Kidney epithelial cell (primary cell): ENCODE data around the gene ADH4. TPM values are rescaled to one million over a fixed set of nuclear protein-coding genes. Genes with fewer than 3 reads are reported as not detected.

Source experiments
- DNase-seq: peaks from one replicate; pipeline ENCODE4 v3.0.0-alpha.2; 2010; ENCODE audit warnings: low read depth
- H3K27me3 ChIP-seq: 2 replicates; pipeline ENCODE4 v1.6.0; 2011; ENCODE audit warnings: low read length; ENCODE audit not compliant: control insufficient read depth, insufficient read depth
- H3K36me3 ChIP-seq: 2 replicates; pipeline ENCODE4 v1.5.1; 2011; ENCODE audit warnings: low read length; ENCODE audit not compliant: control insufficient read depth, insufficient read depth
- H3K4me3 ChIP-seq: 2 replicates; pipeline ENCODE4 v1.5.1; 2011; ENCODE audit warnings: low read depth, mild to moderate bottlenecking, control low read depth, low read length
- total RNA-seq: library from RNA; depleted of rRNA; stranded (reverse); fragments of >200 nt; gene quantifications from 2 replicates; pipeline ENCODE4 v1.2.3, GENCODE V29; 2015
- TF ChIP-seq, protein P1 (sequence below): IDR thresholded peaks from 2 replicates; pipeline ENCODE4 v1.5.1; 2011; ENCODE audit warnings: mild to moderate bottlenecking, moderate library complexity, low read length, control low read depth, inconsistent platforms; ENCODE audit not compliant: insufficient read depth, poor library complexity, severe bottlenecking

ADH4 gene
- total RNA-seq, 1 donor from 2014 or later = not detected

DNA sequence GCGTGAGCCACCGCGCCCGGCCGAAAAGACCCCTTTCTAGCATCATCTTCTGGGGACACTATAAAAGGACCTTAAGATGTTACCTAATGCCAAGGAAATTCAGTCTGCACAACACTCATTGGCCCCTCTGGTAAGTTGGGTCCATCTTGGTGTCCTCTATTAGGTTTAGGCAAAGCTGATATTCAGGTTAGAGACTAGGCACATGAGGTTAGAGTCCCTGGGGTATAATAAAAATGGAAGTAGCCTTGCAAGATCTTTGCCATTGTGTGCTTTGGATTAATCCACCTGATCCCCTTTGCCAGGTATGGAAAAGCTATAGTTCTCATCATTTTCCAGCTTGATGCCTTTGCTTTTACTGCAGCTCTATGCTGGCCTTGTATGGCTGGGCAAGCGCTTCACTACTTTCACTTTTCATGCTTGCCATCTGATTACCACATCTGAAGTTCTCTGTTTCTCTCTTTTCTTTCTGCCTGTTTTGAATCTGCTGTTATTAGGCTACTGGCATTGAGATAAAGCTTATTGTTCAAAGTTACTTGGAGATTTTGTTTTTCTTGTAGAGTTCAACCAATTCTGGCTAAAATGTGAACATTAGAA lies 5.4 kb upstream of the ADH4 start:
- no peak for DNase-seq
- Histone ChIP-seq H3K36me3 (no peaks in the 10 kb centered on the region), H3K27me3 (no peaks in the 10 kb centered on the region), H3K4me3 (no peak overlapping the region)
- TF ChIP-seq, protein P1, sequence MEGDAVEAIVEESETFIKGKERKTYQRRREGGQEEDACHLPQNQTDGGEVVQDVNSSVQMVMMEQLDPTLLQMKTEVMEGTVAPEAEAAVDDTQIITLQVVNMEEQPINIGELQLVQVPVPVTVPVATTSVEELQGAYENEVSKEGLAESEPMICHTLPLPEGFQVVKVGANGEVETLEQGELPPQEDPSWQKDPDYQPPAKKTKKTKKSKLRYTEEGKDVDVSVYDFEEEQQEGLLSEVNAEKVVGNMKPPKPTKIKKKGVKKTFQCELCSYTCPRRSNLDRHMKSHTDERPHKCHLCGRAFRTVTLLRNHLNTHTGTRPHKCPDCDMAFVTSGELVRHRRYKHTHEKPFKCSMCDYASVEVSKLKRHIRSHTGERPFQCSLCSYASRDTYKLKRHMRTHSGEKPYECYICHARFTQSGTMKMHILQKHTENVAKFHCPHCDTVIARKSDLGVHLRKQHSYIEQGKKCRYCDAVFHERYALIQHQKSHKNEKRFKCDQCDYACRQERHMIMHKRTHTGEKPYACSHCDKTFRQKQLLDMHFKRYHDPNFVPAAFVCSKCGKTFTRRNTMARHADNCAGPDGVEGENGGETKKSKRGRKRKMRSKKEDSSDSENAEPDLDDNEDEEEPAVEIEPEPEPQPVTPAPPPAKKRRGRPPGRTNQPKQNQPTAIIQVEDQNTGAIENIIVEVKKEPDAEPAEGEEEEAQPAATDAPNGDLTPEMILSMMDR = no peak

DNA sequence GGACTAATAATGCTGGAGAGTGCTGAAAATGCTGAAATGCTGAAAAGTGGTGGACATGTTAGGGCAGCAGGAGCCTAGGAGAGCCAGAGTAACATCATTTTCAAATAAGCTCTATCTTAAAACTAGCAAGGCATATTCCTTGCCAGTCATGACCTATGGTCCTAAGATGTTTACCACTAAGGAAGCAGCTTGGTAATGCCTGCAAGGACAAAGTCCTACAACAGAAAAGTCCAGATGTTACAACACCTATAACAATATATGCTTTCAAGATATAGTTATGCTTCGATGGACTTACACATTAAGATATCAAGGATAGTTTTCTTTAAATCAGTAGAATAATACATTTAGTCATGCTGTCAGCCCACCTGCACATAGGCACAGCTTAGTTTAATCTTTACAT lies 4.5 kb upstream of the ADH4 start:
- Histone ChIP-seq H3K36me3 (no peaks in the 10 kb centered on the region), H3K4me3 (no peak overlapping the region), H3K27me3 (no peaks in the 10 kb centered on the region)
- TF ChIP-seq, protein P1 = no peak
- no peak for DNase-seq

DNA sequence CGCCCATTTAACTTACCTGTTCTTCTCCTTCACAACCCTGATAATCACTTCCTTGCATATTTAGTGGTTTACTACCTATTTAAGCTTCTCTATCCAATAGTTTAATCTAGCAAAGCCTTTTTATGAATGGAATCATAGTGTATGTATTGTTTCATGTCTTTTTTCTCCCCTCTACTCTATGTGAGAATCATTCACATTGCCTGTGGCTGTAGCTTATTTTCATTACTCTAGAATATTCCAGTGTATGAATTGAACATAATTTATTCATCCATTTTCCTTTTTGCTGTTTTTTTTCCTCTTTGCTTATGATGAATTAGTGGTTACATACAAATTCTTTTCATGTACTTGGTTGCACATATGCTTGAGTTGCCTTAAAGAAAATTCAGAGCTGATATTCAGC lies 490 bp upstream of the ADH4 start:
- TF ChIP-seq, protein P1 = no peak
- no peaks in the 10 kb centered on the region for H3K27me3 ChIP-seq
- no peak for DNase-seq
- no peak overlapping the region for H3K4me3 ChIP-seq
- H3K36me3 ChIP-seq = no peaks in the 10 kb centered on the region

DNA sequence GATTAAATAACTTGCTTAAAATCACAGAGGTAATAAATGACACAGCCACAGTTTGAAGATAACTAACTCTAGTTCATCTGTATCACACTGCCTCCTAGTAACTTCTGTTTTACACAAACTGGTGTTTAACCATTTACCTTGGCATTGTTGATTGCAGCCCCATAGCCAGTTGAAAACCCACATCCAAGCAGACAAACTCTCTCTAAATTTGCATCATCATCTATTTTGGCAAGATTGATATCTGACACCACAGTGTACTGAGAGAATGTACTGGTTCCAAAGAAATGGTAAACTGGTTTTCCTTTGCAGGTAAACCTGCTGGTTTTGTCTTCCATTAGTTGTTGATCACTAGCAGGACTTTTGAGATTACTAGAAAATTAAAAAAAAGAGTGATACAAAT lies 7.8 kb downstream of the ADH4 start:
- Histone ChIP-seq H3K36me3 (no peaks in the 10 kb centered on the region), H3K27me3 (no peaks in the 10 kb centered on the region), H3K4me3 (no peak overlapping the region)
- TF ChIP-seq, protein P1 = no peak
- no peak for DNase-seq

DNA sequence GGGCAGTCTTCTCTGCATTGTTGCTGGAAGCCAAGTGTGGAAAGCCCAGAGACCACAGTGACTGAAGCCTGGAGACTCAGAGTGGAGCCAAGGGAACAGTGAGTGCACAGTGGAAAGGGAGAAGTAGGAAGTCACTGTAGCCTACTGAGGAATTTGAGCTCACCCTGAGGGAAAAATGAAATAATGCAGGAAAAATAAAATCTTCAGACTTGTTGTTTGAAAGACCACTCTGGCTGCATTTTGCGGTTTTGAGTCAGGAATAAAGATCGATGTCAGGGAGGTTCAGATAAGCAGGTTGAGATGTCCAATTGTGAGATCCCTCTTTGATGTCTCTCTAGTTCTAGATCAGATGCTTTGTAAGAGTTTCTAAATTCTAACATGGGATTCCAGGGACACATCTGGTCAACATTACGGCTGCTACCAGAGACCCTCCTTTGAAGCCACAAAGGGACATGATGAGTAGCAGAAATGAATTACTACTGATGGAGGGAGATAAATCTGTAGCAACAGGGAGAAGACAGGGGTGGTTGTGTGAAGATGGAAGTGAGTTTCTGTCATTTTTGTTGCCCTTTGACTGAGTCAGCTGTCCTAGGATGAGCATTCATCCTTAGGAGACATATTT lies 8.4 kb downstream of the ADH4 start:
- TF ChIP-seq, protein P1 = no peak
- no peak for DNase-seq
- no peak overlapping the region for H3K4me3 ChIP-seq
- H3K27me3 ChIP-seq = no peaks in the 10 kb centered on the region
- H3K36me3 ChIP-seq = no peaks in the 10 kb centered on the region

DNA sequence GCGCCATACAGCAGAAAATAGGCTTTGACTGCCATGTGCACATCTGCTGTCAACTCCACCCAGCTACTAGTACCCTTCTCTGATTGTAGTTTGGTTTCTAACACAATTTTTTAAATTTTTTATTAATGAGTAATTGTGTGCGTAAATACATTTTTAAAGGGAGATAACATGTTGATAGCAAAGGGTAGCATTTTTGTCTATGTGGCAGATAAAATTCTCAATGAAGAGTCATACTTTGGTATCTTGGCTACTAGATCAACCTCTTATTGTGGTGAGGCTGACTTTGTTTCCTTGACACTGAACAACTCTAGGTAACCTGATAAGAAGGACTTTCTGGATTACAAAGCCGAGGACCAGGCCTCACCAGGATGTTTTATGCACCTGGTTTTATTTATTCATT lies 9.5 kb downstream of the ADH4 start:
- no peaks in the 10 kb centered on the region for H3K36me3 ChIP-seq
- no peak for DNase-seq

More for the DNA sequence above, 9.5 kb downstream of the ADH4 start:
- no peaks in the 10 kb centered on the region for H3K27me3 ChIP-seq
- H3K4me3 ChIP-seq = no peak overlapping the region
- TF ChIP-seq, protein P1 = no peak
